Upper lobe of left lung (tissue), 4 donors: ENCODE data around the gene HHLA2.

ENCODE experiments used
- EP300 ChIP-seq, 4 donors: sonication (generic); formaldehyde crosslinking; IDR thresholded peaks; one replicate each; pipeline ENCODE4 v1.5.1; 2017; ENCODE audit warnings: antibody characterized with exemption in 4 of 4, control low read depth in 2 of 4
- POLR2A ChIP-seq, 4 donors: fragments of 450-650 bp; IDR thresholded peaks; one replicate each; pipeline ENCODE4 v1.5.1; 2016 to 2017; ENCODE audit warnings: antibody characterized with exemption in 4 of 4, mild to moderate bottlenecking in 2 of 4
- POLR2AphosphoS5 ChIP-seq, 2 donors: sonication (generic); formaldehyde crosslinking; IDR thresholded peaks; one replicate each; pipeline ENCODE4 v1.5.1; 2017; ENCODE audit warnings: antibody characterized with exemption in 2 of 2
- TF ChIP-seq, protein P1 (sequence below), 6 experiments: fragments of 450-650 bp in 4 of 6; fragments of 200-600 bp in 2 of 6; sonication (generic) in 2 of 6; IDR thresholded peaks; one replicate each; pipeline ENCODE4 v1.5.1; 2016 to 2019; ENCODE audit warnings: antibody characterized with exemption in 6 of 6

DNA sequence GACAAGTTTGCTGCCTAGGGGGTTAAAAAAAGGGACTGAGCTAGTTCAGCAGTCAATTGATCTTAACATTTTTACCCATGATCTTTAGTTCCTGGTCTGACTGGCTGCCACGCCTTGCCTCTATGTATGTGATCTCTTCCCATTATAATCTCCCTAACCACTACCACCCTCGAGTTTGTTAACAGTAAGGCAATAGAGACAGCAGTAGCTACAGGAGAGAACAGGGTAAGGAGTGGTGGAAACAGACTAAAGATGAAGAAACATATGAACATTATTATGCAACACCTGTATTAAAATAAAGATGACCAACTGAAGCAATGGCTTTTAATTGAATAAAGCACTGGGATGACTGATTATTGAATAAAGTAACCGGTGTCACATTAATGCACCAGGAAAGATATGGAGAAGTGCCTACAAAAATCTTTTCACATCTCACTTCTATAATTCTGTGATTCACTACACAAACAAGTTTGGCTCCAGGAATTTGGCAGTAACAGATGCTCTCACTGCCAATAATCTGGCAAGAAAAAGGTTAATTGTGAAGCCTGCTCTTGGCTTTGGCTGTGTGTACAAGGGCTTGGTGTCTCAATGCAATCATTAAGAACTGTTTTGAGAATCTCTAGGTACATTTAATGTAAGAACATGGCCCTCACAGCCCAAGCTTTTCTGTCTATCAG lies 95.7 kb downstream of the HHLA2 start:
- TF ChIP-seq, protein P1, sequence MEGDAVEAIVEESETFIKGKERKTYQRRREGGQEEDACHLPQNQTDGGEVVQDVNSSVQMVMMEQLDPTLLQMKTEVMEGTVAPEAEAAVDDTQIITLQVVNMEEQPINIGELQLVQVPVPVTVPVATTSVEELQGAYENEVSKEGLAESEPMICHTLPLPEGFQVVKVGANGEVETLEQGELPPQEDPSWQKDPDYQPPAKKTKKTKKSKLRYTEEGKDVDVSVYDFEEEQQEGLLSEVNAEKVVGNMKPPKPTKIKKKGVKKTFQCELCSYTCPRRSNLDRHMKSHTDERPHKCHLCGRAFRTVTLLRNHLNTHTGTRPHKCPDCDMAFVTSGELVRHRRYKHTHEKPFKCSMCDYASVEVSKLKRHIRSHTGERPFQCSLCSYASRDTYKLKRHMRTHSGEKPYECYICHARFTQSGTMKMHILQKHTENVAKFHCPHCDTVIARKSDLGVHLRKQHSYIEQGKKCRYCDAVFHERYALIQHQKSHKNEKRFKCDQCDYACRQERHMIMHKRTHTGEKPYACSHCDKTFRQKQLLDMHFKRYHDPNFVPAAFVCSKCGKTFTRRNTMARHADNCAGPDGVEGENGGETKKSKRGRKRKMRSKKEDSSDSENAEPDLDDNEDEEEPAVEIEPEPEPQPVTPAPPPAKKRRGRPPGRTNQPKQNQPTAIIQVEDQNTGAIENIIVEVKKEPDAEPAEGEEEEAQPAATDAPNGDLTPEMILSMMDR (IDR thresholded peaks at IDR 0.05) = no peak
- TF ChIP-seq POLR2A (IDR thresholded peaks at IDR 0.05) (no peak), POLR2AphosphoS5 (IDR thresholded peaks at IDR 0.05) (no peak), EP300 (IDR thresholded peaks at IDR 0.05) (no peak)
